NCI-H345 treated with DMSO at 0.1 percent for 48 hours (cell line): ENCODE measurements around the gene KIF18B.

Experiments
- DNase-seq: peaks from one replicate; lab custom pipeline; 2025; ENCODE audit not compliant: unreplicated experiment; lab: John Stamatoyannopoulos, UW

KIF18B gene

GRCh38 chr17:44878627-44879221 is 68.8 kb downstream of the KIF18B start:
- no peak for DNase-seq

- no peak for DNase-seq
Observed at GRCh38 chr17:44877121-44877520, 70.5 kb downstream of the KIF18B start.

GRCh38 chr17:44875761-44876160 is 71.8 kb downstream of the KIF18B start:
- DNase-seq = no peak
